DND-41 (cell line): ENCODE results near the gene RADIL.

Source experiments
- EZH2 ChIP-seq: IDR thresholded peaks from 3 replicates; pipeline ENCODE4 v1.6.1; 2012; ENCODE audit warnings: borderline replicate concordance, low read depth, mild to moderate bottlenecking, moderate library complexity, low read length, inconsistent platforms; ENCODE audit not compliant: severe bottlenecking
- TF ChIP-seq, protein P1 (sequence below): IDR thresholded peaks from 2 replicates; pipeline ENCODE4 v1.5.1; 2012; ENCODE audit warnings: borderline replicate concordance, low read length, moderate library complexity, mild to moderate bottlenecking; ENCODE audit not compliant: poor library complexity, severe bottlenecking; ENCODE audit errors: extremely low read depth

DNA sequence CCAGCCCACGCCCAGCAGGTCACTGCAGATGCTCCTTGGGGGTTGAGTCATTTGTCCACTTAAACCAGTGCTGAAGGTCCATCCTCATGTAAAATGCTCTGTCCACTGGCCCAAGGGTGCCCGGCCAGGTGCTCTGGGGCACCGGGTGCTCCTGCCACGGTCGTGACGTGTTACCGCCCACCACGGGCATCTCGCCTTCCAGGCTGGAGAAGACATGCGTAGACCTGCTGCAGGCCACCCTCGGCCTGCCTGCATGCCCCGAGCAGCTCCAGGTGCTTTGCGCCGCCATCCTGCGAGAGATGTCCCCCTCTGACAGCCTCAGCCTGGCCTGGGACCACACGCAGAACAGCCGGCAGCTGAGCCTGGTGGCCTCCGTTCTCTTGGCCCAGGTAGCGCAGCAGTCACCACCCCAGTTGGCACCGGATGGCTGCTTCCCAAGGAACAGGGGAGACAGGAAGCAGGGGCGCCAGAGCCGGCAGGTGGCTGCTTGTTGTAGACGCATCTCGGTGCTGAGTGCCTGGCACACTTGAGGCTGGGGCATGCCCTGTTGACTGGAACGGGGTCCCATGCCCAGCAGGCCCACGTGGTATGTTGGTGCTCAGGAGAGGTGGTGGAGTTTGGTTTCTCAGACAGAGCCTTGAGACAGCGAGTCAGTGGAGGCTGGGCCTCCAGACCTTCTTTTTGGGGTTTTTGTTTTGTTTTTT lies 102.0 kb downstream of the RADIL start:
- no peak for TF ChIP-seq EZH2
- TF ChIP-seq, protein P1, sequence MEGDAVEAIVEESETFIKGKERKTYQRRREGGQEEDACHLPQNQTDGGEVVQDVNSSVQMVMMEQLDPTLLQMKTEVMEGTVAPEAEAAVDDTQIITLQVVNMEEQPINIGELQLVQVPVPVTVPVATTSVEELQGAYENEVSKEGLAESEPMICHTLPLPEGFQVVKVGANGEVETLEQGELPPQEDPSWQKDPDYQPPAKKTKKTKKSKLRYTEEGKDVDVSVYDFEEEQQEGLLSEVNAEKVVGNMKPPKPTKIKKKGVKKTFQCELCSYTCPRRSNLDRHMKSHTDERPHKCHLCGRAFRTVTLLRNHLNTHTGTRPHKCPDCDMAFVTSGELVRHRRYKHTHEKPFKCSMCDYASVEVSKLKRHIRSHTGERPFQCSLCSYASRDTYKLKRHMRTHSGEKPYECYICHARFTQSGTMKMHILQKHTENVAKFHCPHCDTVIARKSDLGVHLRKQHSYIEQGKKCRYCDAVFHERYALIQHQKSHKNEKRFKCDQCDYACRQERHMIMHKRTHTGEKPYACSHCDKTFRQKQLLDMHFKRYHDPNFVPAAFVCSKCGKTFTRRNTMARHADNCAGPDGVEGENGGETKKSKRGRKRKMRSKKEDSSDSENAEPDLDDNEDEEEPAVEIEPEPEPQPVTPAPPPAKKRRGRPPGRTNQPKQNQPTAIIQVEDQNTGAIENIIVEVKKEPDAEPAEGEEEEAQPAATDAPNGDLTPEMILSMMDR = no peak
